ENCODE measurements around the gene LAMA2. TPM values are rescaled to one million over a fixed set of nuclear protein-coding genes. Genes with fewer than 3 reads are reported as not detected.

The LAMA2 gene
- total and polyA plus RNA-seq, 2 donors (not counting 1 experiment from before 2014, with no cell fraction given) = 19.5 to 67.5 TPM

DNA sequence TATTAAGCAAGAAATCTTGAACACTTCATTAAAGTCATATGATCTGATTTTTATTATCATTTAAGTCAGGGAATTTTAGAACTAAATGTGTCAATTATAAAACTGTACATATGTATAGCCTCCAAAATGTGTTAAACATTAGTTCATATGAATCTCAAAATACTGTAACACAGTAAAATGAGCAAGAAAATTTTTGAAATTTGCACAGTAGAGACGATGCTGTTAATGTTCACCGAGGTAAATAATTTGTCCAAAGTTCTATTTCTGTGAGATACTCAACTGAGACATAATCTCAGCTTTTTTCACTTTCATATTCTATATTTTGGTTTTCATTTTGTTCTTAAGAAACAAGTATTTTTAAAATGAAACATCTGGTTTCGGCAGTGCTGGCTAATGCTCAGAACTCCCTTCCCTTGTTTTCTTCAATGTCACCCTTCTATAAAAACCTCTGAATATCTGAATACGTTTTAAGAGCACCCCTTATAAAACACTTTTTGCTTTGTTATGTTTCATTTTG, 353.1 kb downstream of the LAMA2 start:
- TF ChIP-seq, protein P1, sequence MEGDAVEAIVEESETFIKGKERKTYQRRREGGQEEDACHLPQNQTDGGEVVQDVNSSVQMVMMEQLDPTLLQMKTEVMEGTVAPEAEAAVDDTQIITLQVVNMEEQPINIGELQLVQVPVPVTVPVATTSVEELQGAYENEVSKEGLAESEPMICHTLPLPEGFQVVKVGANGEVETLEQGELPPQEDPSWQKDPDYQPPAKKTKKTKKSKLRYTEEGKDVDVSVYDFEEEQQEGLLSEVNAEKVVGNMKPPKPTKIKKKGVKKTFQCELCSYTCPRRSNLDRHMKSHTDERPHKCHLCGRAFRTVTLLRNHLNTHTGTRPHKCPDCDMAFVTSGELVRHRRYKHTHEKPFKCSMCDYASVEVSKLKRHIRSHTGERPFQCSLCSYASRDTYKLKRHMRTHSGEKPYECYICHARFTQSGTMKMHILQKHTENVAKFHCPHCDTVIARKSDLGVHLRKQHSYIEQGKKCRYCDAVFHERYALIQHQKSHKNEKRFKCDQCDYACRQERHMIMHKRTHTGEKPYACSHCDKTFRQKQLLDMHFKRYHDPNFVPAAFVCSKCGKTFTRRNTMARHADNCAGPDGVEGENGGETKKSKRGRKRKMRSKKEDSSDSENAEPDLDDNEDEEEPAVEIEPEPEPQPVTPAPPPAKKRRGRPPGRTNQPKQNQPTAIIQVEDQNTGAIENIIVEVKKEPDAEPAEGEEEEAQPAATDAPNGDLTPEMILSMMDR (conservative IDR thresholded peaks at IDR 0.05 in 1 of 2, IDR thresholded peaks at IDR 0.05 in 1 of 2; ENCODE audit: low read depth in 1 of 2, low read length in 2 of 2) = no peak
- no peak for TF ChIP-seq EZH2 (IDR thresholded peaks at IDR 0.05; ENCODE audit: low read length, missing control alignments)
- no peak overlapping the region for H2AFZ ChIP-seq (ENCODE audit: low read length)
- H3K9ac ChIP-seq (ENCODE audit: insufficient read depth, low read length) = no peak overlapping the region
- no peak overlapping the region for H3K27ac ChIP-seq (ENCODE audit: insufficient read depth, low read length)
- no peaks in the 10 kb centered on the region for H4K20me1 ChIP-seq (ENCODE audit: control insufficient read depth, extremely low read depth, insufficient read depth, low read length)
- H3K79me2 ChIP-seq (ENCODE audit: control insufficient read depth, insufficient read depth, low read length) = no peaks in the 10 kb centered on the region
- H3K4me3 ChIP-seq (replicated peaks in 1 of 4; ENCODE audit: control extremely low read depth in 1 of 4, insufficient read depth in 1 of 4, low read depth in 3 of 4, low read length in 4 of 4) = peak overlapping the region in 2 of 4 experiments; percentile 21 to 30
- no peaks in the 10 kb centered on the region for H3K27me3 ChIP-seq (ENCODE audit: control insufficient read depth, insufficient read depth, low read length)
- no peaks in the 10 kb centered on the region for H3K9me3 ChIP-seq (ENCODE audit: control insufficient read depth, insufficient read depth, low read depth, low read length)
- no peaks in the 10 kb centered on the region for H3K36me3 ChIP-seq (ENCODE audit: control insufficient read depth, insufficient read depth, low read length)
- DNase-seq (ENCODE audit: low read depth in 2 of 2) = peak in 1 of 2 donors; percentile 29
- no peaks in the 10 kb centered on the region for H3K4me1 ChIP-seq (ENCODE audit: control insufficient read depth, extremely low read depth, insufficient read depth, low read length)
- no peak overlapping the region for H3K4me2 ChIP-seq (ENCODE audit: extremely low read depth, insufficient read depth, low read length)

DNA sequence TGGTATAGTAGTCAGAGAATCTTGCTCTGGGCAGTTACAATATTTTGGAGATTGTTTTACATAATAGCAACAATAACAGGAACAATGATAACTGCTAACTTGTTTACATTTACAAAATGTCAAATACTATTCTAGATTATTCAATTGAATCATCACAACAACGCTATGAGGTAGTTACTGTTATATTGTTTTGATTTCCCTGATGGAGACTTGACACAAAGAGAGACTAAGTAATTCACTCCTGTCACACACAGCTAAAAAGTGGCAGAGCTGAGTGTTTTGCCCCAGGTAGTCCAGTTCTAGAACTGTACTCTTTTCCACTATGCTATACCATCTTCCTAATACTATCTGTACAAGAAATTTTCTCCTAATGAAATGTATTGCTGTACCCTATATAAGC, 356.1 kb downstream of the LAMA2 start:
- H4K20me1 ChIP-seq (ENCODE audit: control insufficient read depth, extremely low read depth, insufficient read depth, low read length) = no peaks in the 10 kb centered on the region
- H3K27ac ChIP-seq (ENCODE audit: insufficient read depth, low read length) = no peak overlapping the region
- no peak overlapping the region for H2AFZ ChIP-seq (ENCODE audit: low read length)
- H3K79me2 ChIP-seq (ENCODE audit: control insufficient read depth, insufficient read depth, low read length) = no peaks in the 10 kb centered on the region
- no peak overlapping the region for H3K9ac ChIP-seq (ENCODE audit: insufficient read depth, low read length)
- H3K9me3 ChIP-seq (ENCODE audit: control insufficient read depth, insufficient read depth, low read depth, low read length) = no peaks in the 10 kb centered on the region
- H3K27me3 ChIP-seq (ENCODE audit: control insufficient read depth, insufficient read depth, low read length) = no peaks in the 10 kb centered on the region
- no peaks in the 10 kb centered on the region for H3K36me3 ChIP-seq (ENCODE audit: control insufficient read depth, insufficient read depth, low read length)
- H3K4me3 ChIP-seq (replicated peaks in 1 of 4; ENCODE audit: control extremely low read depth in 1 of 4, insufficient read depth in 1 of 4, low read depth in 3 of 4, low read length in 4 of 4) = no peak overlapping the region
- no peak for DNase-seq (ENCODE audit: low read depth in 2 of 2)
- TF ChIP-seq EZH2 (IDR thresholded peaks at IDR 0.05; ENCODE audit: low read length, missing control alignments) = no peak
- TF ChIP-seq, protein P1 (conservative IDR thresholded peaks at IDR 0.05 in 1 of 2, IDR thresholded peaks at IDR 0.05 in 1 of 2; ENCODE audit: low read depth in 1 of 2, low read length in 2 of 2) = no peak
- H3K4me1 ChIP-seq (ENCODE audit: control insufficient read depth, extremely low read depth, insufficient read depth, low read length) = no peaks in the 10 kb centered on the region
- no peak overlapping the region for H3K4me2 ChIP-seq (ENCODE audit: extremely low read depth, insufficient read depth, low read length)

DNA sequence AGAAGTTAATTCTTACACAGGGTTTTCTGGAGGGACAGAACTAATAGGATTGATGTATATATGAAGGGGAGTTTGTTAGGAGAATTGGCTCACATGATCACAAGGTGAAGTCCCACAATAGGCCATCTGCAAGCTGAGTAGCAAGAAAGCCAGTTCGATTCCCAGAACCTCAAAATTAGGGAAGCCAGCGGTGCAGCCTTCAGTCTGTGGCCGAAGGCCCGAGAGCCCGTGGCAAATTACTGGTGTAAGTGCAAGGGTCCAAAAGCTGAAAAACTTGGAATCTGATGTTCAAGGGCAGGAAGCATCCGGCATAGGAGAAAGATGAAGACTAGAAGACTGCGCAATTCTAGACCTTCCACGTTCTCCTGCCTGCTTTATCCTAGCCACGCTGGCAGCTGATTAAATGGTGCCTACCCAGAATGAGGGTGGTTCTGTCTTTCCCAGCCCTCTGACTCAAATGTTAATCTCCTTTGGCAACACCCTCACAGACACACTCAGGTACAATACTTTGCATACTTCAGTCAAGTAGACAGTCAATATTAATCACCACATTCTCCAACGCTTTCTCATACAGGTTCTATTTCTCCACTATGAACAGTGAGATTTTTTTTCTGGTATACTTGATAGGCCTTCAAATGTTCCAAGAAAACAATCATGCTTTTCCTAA, 357.0 kb downstream of the LAMA2 start:
- TF ChIP-seq, protein P1 (conservative IDR thresholded peaks at IDR 0.05 in 1 of 2, IDR thresholded peaks at IDR 0.05 in 1 of 2; ENCODE audit: low read depth in 1 of 2, low read length in 2 of 2) = no peak
- TF ChIP-seq EZH2 (IDR thresholded peaks at IDR 0.05; ENCODE audit: low read length, missing control alignments) = no peak

More for the DNA sequence above, 357.0 kb downstream of the LAMA2 start:
- Histone ChIP-seq H3K4me3 (replicated peaks in 1 of 4; ENCODE audit: control extremely low read depth in 1 of 4, insufficient read depth in 1 of 4, low read depth in 3 of 4, low read length in 4 of 4) (no peak overlapping the region), H2AFZ (ENCODE audit: low read length) (no peak overlapping the region), H3K79me2 (ENCODE audit: control insufficient read depth, insufficient read depth, low read length) (no peaks in the 10 kb centered on the region), H3K9me3 (ENCODE audit: control insufficient read depth, insufficient read depth, low read depth, low read length) (no peaks in the 10 kb centered on the region), H3K27me3 (ENCODE audit: control insufficient read depth, insufficient read depth, low read length) (no peaks in the 10 kb centered on the region), H3K36me3 (ENCODE audit: control insufficient read depth, insufficient read depth, low read length) (no peaks in the 10 kb centered on the region), H3K9ac (ENCODE audit: insufficient read depth, low read length) (no peak overlapping the region), H4K20me1 (ENCODE audit: control insufficient read depth, extremely low read depth, insufficient read depth, low read length) (no peaks in the 10 kb centered on the region), H3K27ac (ENCODE audit: insufficient read depth, low read length) (no peak overlapping the region), H3K4me2 (ENCODE audit: extremely low read depth, insufficient read depth, low read length) (no peak overlapping the region), H3K4me1 (ENCODE audit: control insufficient read depth, extremely low read depth, insufficient read depth, low read length) (no peaks in the 10 kb centered on the region)
- DNase-seq (ENCODE audit: low read depth in 2 of 2) = no peak

All from fibroblast of lung (primary cell).